Measurements from ENCODE around the gene CHID1.

GRCh38 chr11:858762-859339 lies 51.8 kb downstream of the CHID1 start:
- TF ChIP-seq CTCF (IDR thresholded peaks at IDR 0.05) (no peak), POLR2A (IDR thresholded peaks at IDR 0.05) (no peak)

All from right lobe of liver (tissue), 4 donors.